ENCODE measurements around the gene CHRNA1. TPM values are rescaled to one million over a fixed set of nuclear protein-coding genes. Genes with fewer than 3 reads are reported as not detected.
"Not testable (repeated sequence)": the region's sequence is repeated elsewhere in the genome, so short reads cannot be mapped to it uniquely, and the experiment has no call there.

Gene CHRNA1
- total RNA-seq, 1 donor from 2014 or later, result 3.7 TPM

DNA sequence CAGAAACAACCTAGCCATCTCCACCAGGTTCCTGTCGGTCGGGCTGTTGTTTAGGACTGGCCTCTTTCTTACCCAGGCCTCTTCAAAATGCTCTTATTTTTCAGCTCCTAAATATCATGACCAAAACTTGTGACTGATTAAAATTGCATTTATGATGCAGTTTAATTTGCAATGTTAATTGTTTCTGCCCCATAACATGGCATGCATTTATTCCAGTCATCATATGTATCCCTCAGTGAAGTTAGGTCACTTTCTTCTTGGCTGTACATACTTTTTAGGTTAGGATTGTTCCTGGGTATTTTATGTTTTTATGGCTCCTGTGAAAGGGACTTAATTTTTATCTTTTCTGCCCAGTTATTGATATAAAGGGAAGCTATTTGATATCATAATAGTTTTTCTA is 50.6 kb downstream of the CHRNA1 start:
- no peak overlapping the region for H3K9ac ChIP-seq (ENCODE audit: low read length)
- no peaks in the 10 kb centered on the region for H4K20me1 ChIP-seq (ENCODE audit: insufficient read depth, low read length)
- no peak overlapping the region for H3K4me3 Mint-ChIP-seq (ENCODE audit: unreplicated experiment)
- peaks cover 6% of the 10 kb centered on the region for H3K9me3 ChIP-seq (ENCODE audit: insufficient read depth, low read depth, low read length)
- DNase-seq (ENCODE audit: low read depth) (no peak), FAIRE-seq (no peak)
- no peaks in the 10 kb centered on the region for H3K36me3 ChIP-seq (ENCODE audit: insufficient read depth, low read length)
- H3K79me2 ChIP-seq (ENCODE audit: insufficient read depth, low read length), result no peaks in the 10 kb centered on the region
- peaks cover 15% of the 10 kb centered on the region for H3K9me3 Mint-ChIP-seq (ENCODE audit: unreplicated experiment)
- H2AFZ ChIP-seq (ENCODE audit: low read depth, low read length), result no peak overlapping the region
- H3K27ac Mint-ChIP-seq (ENCODE audit: unreplicated experiment), result no peak overlapping the region
- H3K27me3 Mint-ChIP-seq (ENCODE audit: low read depth, unreplicated experiment), result peaks cover 18% of the 10 kb centered on the region
- H3K4me2 ChIP-seq (ENCODE audit: low read length), result no peak overlapping the region
- H3K4me1 ChIP-seq (ENCODE audit: insufficient read depth, low read length), result peaks cover 4% of the 10 kb centered on the region
- H3K36me3 Mint-ChIP-seq (ENCODE audit: low read depth, unreplicated experiment), result no peaks in the 10 kb centered on the region
- no peak overlapping the region for H3K4me3 ChIP-seq (ENCODE audit: insufficient read depth, low read depth, low read length)
- H3K27ac ChIP-seq (ENCODE audit: low read depth, low read length), result no peak overlapping the region
- peaks cover 13% of the 10 kb centered on the region for H3K27me3 ChIP-seq (ENCODE audit: insufficient read depth, low read length)
- TF ChIP-seq CTCF (IDR thresholded peaks at IDR 0.05; ENCODE audit: insufficient read depth, low read depth, low read length) (no peak), EZH2 (IDR thresholded peaks at IDR 0.05; ENCODE audit: insufficient read depth, low read length) (no peak)
- H3K4me1 Mint-ChIP-seq (ENCODE audit: low read depth, unreplicated experiment), result peaks cover 12% of the 10 kb centered on the region

- Histone ChIP-seq H3K79me2 (ENCODE audit: insufficient read depth, low read length) (no peaks in the 10 kb centered on the region), H4K20me1 (ENCODE audit: insufficient read depth, low read length) (no peaks in the 10 kb centered on the region), H3K9me3 (ENCODE audit: insufficient read depth, low read depth, low read length) (no peaks in the 10 kb centered on the region), H3K4me1 (ENCODE audit: insufficient read depth, low read length) (no peaks in the 10 kb centered on the region), H3K4me3 (ENCODE audit: insufficient read depth, low read depth, low read length) (no peak overlapping the region), H3K36me3 (ENCODE audit: insufficient read depth, low read length) (no peaks in the 10 kb centered on the region), H3K9ac (ENCODE audit: low read length) (no peak overlapping the region), H2AFZ (ENCODE audit: low read depth, low read length) (no peak overlapping the region), H3K27me3 (ENCODE audit: insufficient read depth, low read length) (peaks cover 15% of the 10 kb centered on the region), H3K27ac (ENCODE audit: low read depth, low read length) (no peak overlapping the region), H3K4me2 (ENCODE audit: low read length) (no peak overlapping the region)
- Mint-ChIP-seq H3K4me3 (ENCODE audit: unreplicated experiment) (no peak overlapping the region), H3K9me3 (ENCODE audit: unreplicated experiment) (peaks cover 7% of the 10 kb centered on the region), H3K27ac (ENCODE audit: unreplicated experiment) (no peak overlapping the region), H3K36me3 (ENCODE audit: low read depth, unreplicated experiment) (no peaks in the 10 kb centered on the region), H3K27me3 (ENCODE audit: low read depth, unreplicated experiment) (peaks cover 18% of the 10 kb centered on the region), H3K4me1 (ENCODE audit: low read depth, unreplicated experiment) (no peaks in the 10 kb centered on the region)
- TF ChIP-seq CTCF (IDR thresholded peaks at IDR 0.05; ENCODE audit: insufficient read depth, low read depth, low read length) (no peak), EZH2 (IDR thresholded peaks at IDR 0.05; ENCODE audit: insufficient read depth, low read length) (no peak)
- FAIRE-seq, result no peak
- peak; percentile 76 for DNase-seq (ENCODE audit: low read depth)
Measured at GRCh38 chr2:174711206-174711605, 53.1 kb downstream of the CHRNA1 start.

- H3K9ac ChIP-seq (ENCODE audit: low read length); H3K9me3 ChIP-seq (ENCODE audit: insufficient read depth, low read depth, low read length); H3K4me3 Mint-ChIP-seq (ENCODE audit: unreplicated experiment); H3K4me2 ChIP-seq (ENCODE audit: low read length); H3K4me3 ChIP-seq (ENCODE audit: insufficient read depth, low read depth, low read length); H3K4me1 ChIP-seq (ENCODE audit: insufficient read depth, low read length); H3K36me3 Mint-ChIP-seq (ENCODE audit: low read depth, unreplicated experiment); H3K4me1 Mint-ChIP-seq (ENCODE audit: low read depth, unreplicated experiment); H3K36me3 ChIP-seq (ENCODE audit: insufficient read depth, low read length); H3K27ac ChIP-seq (ENCODE audit: low read depth, low read length); DNase-seq (ENCODE audit: low read depth); H3K79me2 ChIP-seq (ENCODE audit: insufficient read depth, low read length); H2AFZ ChIP-seq (ENCODE audit: low read depth, low read length); H4K20me1 ChIP-seq (ENCODE audit: insufficient read depth, low read length); FAIRE-seq; H3K27ac Mint-ChIP-seq (ENCODE audit: unreplicated experiment); H3K9me3 Mint-ChIP-seq (ENCODE audit: unreplicated experiment): not testable (repeated sequence)
- peaks cover 21% of the 10 kb centered on the region for H3K27me3 ChIP-seq (ENCODE audit: insufficient read depth, low read length)
- H3K27me3 Mint-ChIP-seq (ENCODE audit: low read depth, unreplicated experiment), result peaks cover 24% of the 10 kb centered on the region
Measured at GRCh38 chr2:174709416-174710004, 54.8 kb downstream of the CHRNA1 start.
